ENCODE measurements around the gene GPATCH1.

GPATCH1 gene

DNA sequence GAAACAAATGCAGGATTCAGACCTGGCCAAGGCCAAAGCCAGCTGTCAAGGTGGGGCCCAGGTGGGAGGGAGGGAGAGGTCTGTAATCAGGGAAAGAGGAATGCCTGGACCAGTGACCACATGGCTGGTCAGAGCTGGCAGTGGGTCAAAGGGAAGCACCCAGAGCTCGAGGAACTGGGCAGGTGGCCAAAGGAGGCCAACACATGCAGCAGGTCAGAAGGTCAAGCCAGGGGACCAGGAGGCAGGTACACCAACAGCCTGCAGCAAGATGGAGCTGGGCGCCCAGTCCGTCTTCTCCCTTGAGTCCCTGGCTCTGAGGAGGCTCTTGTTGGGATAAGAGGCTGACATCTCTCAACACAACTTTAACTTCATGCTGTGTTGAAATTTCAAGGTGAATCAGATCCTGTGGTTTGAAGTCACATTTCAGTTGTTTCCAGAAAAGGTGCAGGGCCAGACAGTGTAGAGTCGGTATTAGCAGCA lies 17.1 kb downstream of the GPATCH1 start:
- Histone ChIP-seq H3K9ac (ENCODE audit: low read depth, low read length) (no peak overlapping the region), H3K4me1 (ENCODE audit: insufficient read depth, low read length) (no peaks in the 10 kb centered on the region), H3K27me3 (ENCODE audit: insufficient read depth, low read length, poor library complexity) (no peaks in the 10 kb centered on the region), H3K9me3 (ENCODE audit: insufficient read depth, low read length, severe bottlenecking) (no peaks in the 10 kb centered on the region), H3K4me3 (ENCODE audit: low read depth in 1 of 2, low read length in 2 of 2) (no peak overlapping the region), H2AFZ (ENCODE audit: low read depth, low read length) (no peak overlapping the region), H4K20me1 (ENCODE audit: insufficient read depth, low read length) (no peaks in the 10 kb centered on the region), H3K27ac (ENCODE audit: low read length) (no peak overlapping the region), H3K79me2 (ENCODE audit: insufficient read depth, low read length) (no peaks in the 10 kb centered on the region), H3K36me3 (ENCODE audit: insufficient read depth, low read length) (peaks cover 53% of the 10 kb centered on the region), H3K4me2 (ENCODE audit: insufficient read depth, low read length) (no peak overlapping the region)
- ATAC-seq (ENCODE audit: insufficient read depth, low read depth), result no peak
- DNase-seq, result no peak
- TF ChIP-seq, protein P1, sequence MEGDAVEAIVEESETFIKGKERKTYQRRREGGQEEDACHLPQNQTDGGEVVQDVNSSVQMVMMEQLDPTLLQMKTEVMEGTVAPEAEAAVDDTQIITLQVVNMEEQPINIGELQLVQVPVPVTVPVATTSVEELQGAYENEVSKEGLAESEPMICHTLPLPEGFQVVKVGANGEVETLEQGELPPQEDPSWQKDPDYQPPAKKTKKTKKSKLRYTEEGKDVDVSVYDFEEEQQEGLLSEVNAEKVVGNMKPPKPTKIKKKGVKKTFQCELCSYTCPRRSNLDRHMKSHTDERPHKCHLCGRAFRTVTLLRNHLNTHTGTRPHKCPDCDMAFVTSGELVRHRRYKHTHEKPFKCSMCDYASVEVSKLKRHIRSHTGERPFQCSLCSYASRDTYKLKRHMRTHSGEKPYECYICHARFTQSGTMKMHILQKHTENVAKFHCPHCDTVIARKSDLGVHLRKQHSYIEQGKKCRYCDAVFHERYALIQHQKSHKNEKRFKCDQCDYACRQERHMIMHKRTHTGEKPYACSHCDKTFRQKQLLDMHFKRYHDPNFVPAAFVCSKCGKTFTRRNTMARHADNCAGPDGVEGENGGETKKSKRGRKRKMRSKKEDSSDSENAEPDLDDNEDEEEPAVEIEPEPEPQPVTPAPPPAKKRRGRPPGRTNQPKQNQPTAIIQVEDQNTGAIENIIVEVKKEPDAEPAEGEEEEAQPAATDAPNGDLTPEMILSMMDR (IDR thresholded peaks at IDR 0.05; ENCODE audit: borderline replicate concordance, extremely low read depth, low read length, poor library complexity, severe bottlenecking), result no peak
- TF ChIP-seq EZH2 (IDR thresholded peaks at IDR 0.05; ENCODE audit: borderline replicate concordance, low read depth, low read length, severe bottlenecking), result no peak

DNA sequence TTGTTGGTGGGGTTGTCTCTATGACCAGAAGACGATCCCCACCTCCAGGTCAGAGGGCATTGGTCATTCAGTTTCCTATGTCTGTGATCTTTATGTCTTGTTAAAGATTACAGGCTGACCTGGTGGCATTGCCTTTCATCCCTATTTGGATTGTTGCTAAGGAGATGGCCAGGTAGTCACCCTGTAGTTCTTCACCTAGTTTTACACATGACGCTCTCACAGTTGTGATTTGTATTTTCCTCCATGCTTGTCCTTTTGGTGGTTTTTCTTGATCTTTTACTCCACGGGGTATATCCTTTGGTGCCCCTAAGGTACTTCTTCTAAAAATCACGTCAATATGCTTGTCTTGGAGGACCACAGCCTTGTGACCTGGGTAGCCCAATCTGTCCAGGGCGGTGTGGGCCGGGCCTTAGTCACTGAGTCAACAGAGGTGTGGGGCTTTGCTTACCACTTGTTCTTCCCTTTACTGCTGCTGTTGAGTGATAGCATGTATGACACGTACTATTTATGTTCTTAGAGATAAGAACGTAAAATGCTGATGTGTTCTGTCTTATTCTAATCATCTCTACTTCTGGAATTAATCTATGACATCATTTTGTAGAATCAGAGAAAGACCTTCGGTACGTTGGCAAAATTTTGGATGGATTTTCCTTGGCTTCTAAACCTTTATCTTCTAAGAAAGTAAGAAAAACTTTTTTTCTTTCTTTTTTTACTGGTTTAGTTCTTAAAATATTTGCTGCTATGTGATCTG lies 20.1 kb downstream of the GPATCH1 start:
- Histone ChIP-seq H3K4me2 (ENCODE audit: insufficient read depth, low read length) (no peak overlapping the region), H3K4me3 (ENCODE audit: low read depth in 1 of 2, low read length in 2 of 2) (no peak overlapping the region), H3K9ac (ENCODE audit: low read depth, low read length) (no peak overlapping the region), H3K4me1 (ENCODE audit: insufficient read depth, low read length) (no peaks in the 10 kb centered on the region), H3K36me3 (ENCODE audit: insufficient read depth, low read length) (peaks cover 37% of the 10 kb centered on the region), H3K9me3 (ENCODE audit: insufficient read depth, low read length, severe bottlenecking) (no peaks in the 10 kb centered on the region), H3K27ac (ENCODE audit: low read length) (no peak overlapping the region), H4K20me1 (ENCODE audit: insufficient read depth, low read length) (no peaks in the 10 kb centered on the region), H3K27me3 (ENCODE audit: insufficient read depth, low read length, poor library complexity) (no peaks in the 10 kb centered on the region), H3K79me2 (ENCODE audit: insufficient read depth, low read length) (no peaks in the 10 kb centered on the region), H2AFZ (ENCODE audit: low read depth, low read length) (no peak overlapping the region)
- ATAC-seq (ENCODE audit: insufficient read depth, low read depth) (no peak), DNase-seq (no peak)
- TF ChIP-seq, protein P1 (IDR thresholded peaks at IDR 0.05; ENCODE audit: borderline replicate concordance, extremely low read depth, low read length, poor library complexity, severe bottlenecking), result no peak
- TF ChIP-seq EZH2 (IDR thresholded peaks at IDR 0.05; ENCODE audit: borderline replicate concordance, low read depth, low read length, severe bottlenecking), result no peak

- H3K4me2 ChIP-seq (ENCODE audit: insufficient read depth, low read length), result no peak overlapping the region
- H3K36me3 ChIP-seq (ENCODE audit: insufficient read depth, low read length), result peaks cover 42% of the 10 kb centered on the region
Measured at GRCh38 chr19:33102893-33103292, 21.9 kb downstream of the GPATCH1 start.

More at GRCh38 chr19:33102893-33103292, 21.9 kb downstream of the GPATCH1 start:
- Histone ChIP-seq H3K9me3 (ENCODE audit: insufficient read depth, low read length, severe bottlenecking) (no peaks in the 10 kb centered on the region), H3K9ac (ENCODE audit: low read depth, low read length) (no peak overlapping the region), H2AFZ (ENCODE audit: low read depth, low read length) (no peak overlapping the region), H3K27me3 (ENCODE audit: insufficient read depth, low read length, poor library complexity) (no peaks in the 10 kb centered on the region), H4K20me1 (ENCODE audit: insufficient read depth, low read length) (no peaks in the 10 kb centered on the region), H3K27ac (ENCODE audit: low read length) (no peak overlapping the region), H3K4me1 (ENCODE audit: insufficient read depth, low read length) (no peaks in the 10 kb centered on the region), H3K79me2 (ENCODE audit: insufficient read depth, low read length) (no peaks in the 10 kb centered on the region), H3K4me3 (ENCODE audit: low read depth in 1 of 2, low read length in 2 of 2) (no peak overlapping the region)
- DNase-seq, result no peak
- no peak for ATAC-seq (ENCODE audit: insufficient read depth, low read depth)
- TF ChIP-seq, protein P1 (IDR thresholded peaks at IDR 0.05; ENCODE audit: borderline replicate concordance, extremely low read depth, low read length, poor library complexity, severe bottlenecking), result no peak
